Adrenal gland (tissue), 12 donors: Measurements from ENCODE around the gene IGFL2. TPM values are rescaled to one million over a fixed set of nuclear protein-coding genes. Genes with fewer than 3 reads are reported as not detected.

Source experiments
- DNase-seq, 7 donors: peaks; one replicate each; pipeline ENCODE4 v3.0.0-alpha.2; 2019 to 2020
- H3K27ac ChIP-seq, 5 donors: fragments of 200-600 bp; sonication (generic) in 4 of 5; 1 replicate in 3 of 5; 2 replicates in 2 of 5; pipeline versions ENCODE4 v1.5.1 to v1.8.0; 2016 to 2020; ENCODE audit warnings: mild to moderate bottlenecking in 1 of 5
- H3K27me3 ChIP-seq: fragments of 200-600 bp; 2 replicates; pipeline ENCODE4 v1.8.0; 2021
- H3K36me3 ChIP-seq, 2 donors: fragments of 200-600 bp; replicated peaks in 1 of 2; 1 replicate in 1 of 2; 2 replicates in 1 of 2; pipeline versions ENCODE4 v1.5.1 to v1.8.0; 2018 to 2022
- H3K4me1 ChIP-seq, 2 donors: fragments of 200-600 bp; replicated peaks in 1 of 2; 1 replicate in 1 of 2; 2 replicates in 1 of 2; pipeline versions ENCODE4 v1.5.1 to v1.8.0; 2018 to 2021
- H3K4me3 ChIP-seq, 4 donors: fragments of 200-600 bp; sonication (generic) in 3 of 4; one replicate each; pipeline ENCODE4 v1.5.1; 2016 to 2018
- H3K9me3 ChIP-seq, 3 donors: fragments of 200-600 bp; sonication (generic) in 1 of 3; replicated peaks in 1 of 3; 1 replicate in 2 of 3; 2 replicates in 1 of 3; pipeline versions ENCODE4 v1.5.1 to v1.8.0; 2016 to 2021
- CTCF ChIP-seq, 6 experiments: fragments of 450-650 bp in 4 of 6; fragments of 200-600 bp in 2 of 6; sonication (generic) in 1 of 6; IDR thresholded peaks; 1 replicate in 5 of 6; 2 replicates in 1 of 6; pipeline versions ENCODE4 v1.5.1 to v1.8.0; 2016 to 2021; ENCODE audit warnings: antibody characterized with exemption in 6 of 6, mild to moderate bottlenecking in 2 of 6, moderate library complexity in 1 of 6
- POLR2A ChIP-seq, 2 donors: fragments of 450-650 bp; IDR thresholded peaks; one replicate each; pipeline ENCODE4 v1.6.1; 2017; ENCODE audit warnings: antibody characterized with exemption in 2 of 2, mild to moderate bottlenecking in 2 of 2, moderate library complexity in 1 of 2
- WGBS, 4 donors: extraction: QIAGEN DNeasy Blood & Tissue Kit in 2 of 4; methylation state at CpG; one replicate each; pipeline versions ENCODE4 v1.1.5 to v1.1.7; 2013 to 2017; 5-methylcytosine and 5-hydroxymethylcytosine counted together
- intact Hi-C, 2 donors: fragments of 100-400 bp; cut with DNase I; formaldehyde crosslinking; loops; one replicate each; pipeline versions ENCODE4 v1.14.1 to v1.15.0; 2022 to 2023
- polyA plus RNA-seq, 3 donors: library from polyadenylated mRNA; stranded (reverse); fragments of 200-250 nt in 2 of 3; fragments of 350-450 nt in 1 of 3; fragmentation: Illumina TruSeq in 1 of 3; extraction: RNeasy Lipid Tissue Mini Kit (QIAGEN cat#74804) in 1 of 3; gene quantifications; one replicate each; pipeline ENCODE4 v1.2.3, GENCODE V29; 2013 to 2014
- total RNA-seq, 9 donors: library from RNA; depleted of rRNA in 4 of 9; stranded (reverse); fragments of >200 nt in 4 of 9; fragments of 120-200 nt in 1 of 9; fragmentation: NEBNext Ultra II Directional in 1 of 9; extraction: Animal tissue kit (Norgen Biotek cat#: 25700) in 1 of 9; gene quantifications; one replicate each; pipeline versions ENCODE4 v1.1.0 to v1.2.4, GENCODE V29; 2013 to 2023
- donor health status: healthy with polysubstance abuse.
- donor health status: Bipolar disorder and iron deficiency.
- donor health status: DM: yes; HTN: yes; CAD: no.
- donor health status: DM: no; HTN: no; CAD: no.
- donor health status: DM: no; HTN: no; CAD: no.
- donor health status: DM: yes; HTN: yes; CAD: no.

IGFL2 gene
- total and polyA plus RNA-seq, 12 donors = 0.11 TPM; not detected in 11

- Histone ChIP-seq H3K27ac (no peak overlapping the region), H3K4me3 (no peak overlapping the region), H3K4me1 (no peaks in the 10 kb centered on the region), H3K36me3 (no peaks in the 10 kb centered on the region), H3K27me3 (no peaks in the 10 kb centered on the region), H3K9me3 (no peaks in the 10 kb centered on the region)
- DNase-seq = no peak
- TF ChIP-seq POLR2A (IDR thresholded peaks at IDR 0.05) (no peak), CTCF (IDR thresholded peaks at IDR 0.05) (no peak)
- intact Hi-C loops = no loop called here
- 81 to 83% (median 81%) methylated on average over 1 of the region's 1 CpG for WGBS, 4 donors
Observed at GRCh38 chr19:46209472-46209871, 61.4 kb downstream of the IGFL2 start.

- no peak overlapping the region for H3K4me3 ChIP-seq
- H3K27me3 ChIP-seq = no peaks in the 10 kb centered on the region
- intact Hi-C loops = no loop called here
- TF ChIP-seq POLR2A (IDR thresholded peaks at IDR 0.05) (no peak), CTCF (IDR thresholded peaks at IDR 0.05) (no peak)
- H3K4me1 ChIP-seq = no peaks in the 10 kb centered on the region
- H3K36me3 ChIP-seq = no peaks in the 10 kb centered on the region
- 45 to 96% (median 83%) methylated on average over 1 of the region's 1 CpG for WGBS, 4 donors
- H3K27ac ChIP-seq = peak overlapping the region in 1 of 5 donors; percentile 69
- no peaks in the 10 kb centered on the region for H3K9me3 ChIP-seq
- no peak for DNase-seq
Observed at GRCh38 chr19:46210669-46211068, 62.6 kb downstream of the IGFL2 start.

Other genes starting within 250 kb of the IGFL2 start
- gene MYPOP, start 245.6 kb upstream of the IGFL2 start, total RNA-seq = 10 to 100 TPM in 1 of 9 donors, 1 to 10 TPM in 8; 2.1 to 14.3 (median 7.2) TPM
- gene MYPOP, start 245.6 kb upstream of the IGFL2 start, polyA plus RNA-seq = 10 to 100 TPM in 1 of 3 donors, 1 to 10 TPM in 2; 5.4 to 10.1 (median 6.6) TPM
- not detected for gene NANOS2, start 233.5 kb upstream of the IGFL2 start, total RNA-seq
- gene NANOS2, start 233.5 kb upstream of the IGFL2 start, polyA plus RNA-seq = not detected
- gene NOVA2, start 174.4 kb upstream of the IGFL2 start, total RNA-seq = 1 to 10 TPM in 6 of 9 donors, under 1 TPM in 3; 0.54 to 6.7 (median 2.2) TPM
- 10 to 100 TPM in 1 of 3 donors, 1 to 10 TPM in 2; 2.2 to 10.8 (median 2.5) TPM for gene NOVA2, start 174.4 kb upstream of the IGFL2 start, polyA plus RNA-seq
- gene CCDC61, start 152.8 kb upstream of the IGFL2 start, total RNA-seq = 10 to 100 TPM in 6 of 9 donors, 1 to 10 TPM in 3; 3.3 to 29.6 (median 14.0) TPM
- 10 to 100 TPM in 2 of 3 donors, 1 to 10 TPM in 1; 2.8 to 45.9 (median 24.3) TPM for gene CCDC61, start 152.8 kb upstream of the IGFL2 start, polyA plus RNA-seq
- gene PGLYRP1, start 125.2 kb upstream of the IGFL2 start, total RNA-seq = under 1 TPM in 1 of 9 donors, not detected in 8; 0.17 TPM
- gene PGLYRP1, start 125.2 kb upstream of the IGFL2 start, polyA plus RNA-seq = under 1 TPM in 1 of 3 donors, not detected in 2; 0.17 TPM
- under 1 TPM in 3 of 9 donors, not detected in 6; 0.11 to 0.44 (median 0.34) TPM for gene IGFL4, start 107.2 kb upstream of the IGFL2 start, total RNA-seq
- gene IGFL4, start 107.2 kb upstream of the IGFL2 start, polyA plus RNA-seq = 1 to 10 TPM in 1 of 3 donors, under 1 TPM in 2; 0.20 to 1.7 (median 0.24) TPM
- gene IGFL3, start 23.6 kb upstream of the IGFL2 start, total RNA-seq = not detected
- not detected for gene IGFL3, start 23.6 kb upstream of the IGFL2 start, polyA plus RNA-seq
- gene IGFL1, start 81.5 kb downstream of the IGFL2 start, total RNA-seq = not detected
- not detected for gene IGFL1, start 81.5 kb downstream of the IGFL2 start, polyA plus RNA-seq
- 10 to 100 TPM in 8 of 9 donors, 1 to 10 TPM in 1; 4.4 to 67.0 (median 29.5) TPM for gene HIF3A, start 148.8 kb downstream of the IGFL2 start, total RNA-seq
- 10 to 100 TPM in 2 of 3 donors, 1 to 10 TPM in 1; 2.7 to 69.0 (median 17.2) TPM for gene HIF3A, start 148.8 kb downstream of the IGFL2 start, polyA plus RNA-seq
- 10 to 100 TPM; 56.3 to 97.6 (median 75.1) TPM for gene PPP5C, start 198.8 kb downstream of the IGFL2 start, total RNA-seq
- 100 to 1,000 TPM in 1 of 3 donors, 10 to 100 TPM in 2; 42.3 to 135 (median 75.4) TPM for gene PPP5C, start 198.8 kb downstream of the IGFL2 start, polyA plus RNA-seq